Suprapubic skin (tissue), 4 donors: ENCODE data around the gene MAP6. TPM values are rescaled to one million over a fixed set of nuclear protein-coding genes. Genes with fewer than 3 reads are reported as not detected.

Source experiments
- DNase-seq, 2 donors: peaks; one replicate each; pipeline ENCODE4 v3.0.0-alpha.2; 2019; ENCODE audit warnings: low spot score in 2 of 2
- H3K27ac ChIP-seq: fragments of 200-600 bp; sonication (generic); one replicate; pipeline ENCODE4 v1.5.1; 2019
- H3K27me3 ChIP-seq: fragments of 200-600 bp; sonication (generic); one replicate; pipeline ENCODE4 v1.5.1; 2019
- H3K36me3 ChIP-seq: fragments of 200-600 bp; sonication (generic); one replicate; pipeline ENCODE4 v1.5.1; 2019
- H3K4me1 ChIP-seq: fragments of 200-600 bp; sonication (generic); one replicate; pipeline ENCODE4 v1.5.1; 2019
- H3K4me3 ChIP-seq: fragments of 200-600 bp; sonication (generic); one replicate; pipeline ENCODE4 v1.5.1; 2019; ENCODE audit warnings: mild to moderate bottlenecking
- H3K9me3 ChIP-seq: fragments of 200-600 bp; sonication (generic); one replicate; pipeline ENCODE4 v1.5.1; 2019
- CTCF ChIP-seq, 2 donors: fragments of 200-600 bp in 1 of 2; fragments of 450-650 bp in 1 of 2; sonication (generic) in 1 of 2; IDR thresholded peaks; one replicate each; pipeline ENCODE4 v1.5.1; 2016 to 2019; ENCODE audit warnings: antibody characterized with exemption in 2 of 2, mild to moderate bottlenecking in 1 of 2, moderate library complexity in 1 of 2
- EP300 ChIP-seq: sonication (generic); formaldehyde crosslinking; IDR thresholded peaks from one replicate; pipeline ENCODE4 v1.6.1; 2017; ENCODE audit warnings: antibody characterized with exemption
- POLR2A ChIP-seq, 2 donors: fragments of 450-650 bp; IDR thresholded peaks; one replicate each; pipeline ENCODE4 v1.6.1; 2017; ENCODE audit warnings: antibody characterized with exemption in 2 of 2, mild to moderate bottlenecking in 2 of 2, moderate library complexity in 2 of 2
- POLR2AphosphoS5 ChIP-seq, 3 donors: sonication (generic); formaldehyde crosslinking; IDR thresholded peaks; one replicate each; pipeline ENCODE4 v1.6.1; 2017; ENCODE audit warnings: antibody characterized with exemption in 3 of 3
- whole genome bisulfite sequencing: methylation state at CpG from one replicate; pipeline ENCODE4 v1.1.5; 2018; 5-methylcytosine and 5-hydroxymethylcytosine counted together
- total RNA-seq, 4 donors: library from RNA; depleted of rRNA; stranded (reverse); fragments of >200 nt; gene quantifications; one replicate each; pipeline ENCODE4 v1.1.0, GENCODE V29; 2016

MAP6 gene
- total RNA-seq, 4 donors from 2014 or later = 2.7 to 11.0 (median 4.6) TPM

- no peak overlapping the region for H3K4me3 ChIP-seq
- H3K36me3 ChIP-seq = no peaks in the 10 kb centered on the region
- no peak for TF ChIP-seq POLR2A (IDR thresholded peaks at IDR 0.05)
- TF ChIP-seq EP300 = no peak
- TF ChIP-seq POLR2AphosphoS5 (IDR thresholded peaks at IDR 0.05) = no peak
- no peak for TF ChIP-seq CTCF (IDR thresholded peaks at IDR 0.05)
- no peak for DNase-seq
- peaks cover 7% of the 10 kb centered on the region for H3K4me1 ChIP-seq
- H3K27me3 ChIP-seq = no peaks in the 10 kb centered on the region
- H3K27ac ChIP-seq = no peak overlapping the region
- no peaks in the 10 kb centered on the region for H3K9me3 ChIP-seq
- 83% methylated on average over 11 of the region's 11 CpGs for WGBS
Measured at GRCh38 chr11:75538150-75538942, 130.5 kb downstream of the MAP6 start.

GRCh38 chr11:75537740-75538139, 131.1 kb downstream of the MAP6 start:
- no peak for DNase-seq
- H3K9me3 ChIP-seq = no peaks in the 10 kb centered on the region
- WGBS = 85% methylated on average over 5 of the region's 5 CpGs
- no peak overlapping the region for H3K4me3 ChIP-seq
- H3K4me1 ChIP-seq = peaks cover 7% of the 10 kb centered on the region
- no peak for TF ChIP-seq POLR2A (IDR thresholded peaks at IDR 0.05)
- no peak for TF ChIP-seq POLR2AphosphoS5 (IDR thresholded peaks at IDR 0.05)
- H3K36me3 ChIP-seq = no peaks in the 10 kb centered on the region
- no peak overlapping the region for H3K27ac ChIP-seq
- no peaks in the 10 kb centered on the region for H3K27me3 ChIP-seq

Other genes starting within 250 kb of the MAP6 start
- gene KLHL35, start 235.8 kb downstream of the MAP6 start, total RNA-seq = 1 to 10 TPM in 3 of 4 donors, under 1 TPM in 1; 0.97 to 5.1 (median 2.1) TPM
- 10 to 100 TPM in 1 of 4 donors, 1 to 10 TPM in 3; 2.3 to 13.4 (median 5.4) TPM for gene GDPD5, start 143.1 kb downstream of the MAP6 start, total RNA-seq
- gene SERPINH1, start 106.8 kb downstream of the MAP6 start, total RNA-seq = 100 to 1,000 TPM in 2 of 4 donors, 10 to 100 TPM in 2; 56.9 to 111 (median 95.5) TPM
- 10 to 100 TPM in 1 of 4 donors, 1 to 10 TPM in 3; 3.5 to 12.4 (median 4.9) TPM for gene MOGAT2, start 48.8 kb upstream of the MAP6 start, total RNA-seq
- 100 to 1,000 TPM in 3 of 4 donors, 10 to 100 TPM in 1; 69.8 to 338 (median 184) TPM for gene DGAT2, start 99.7 kb upstream of the MAP6 start, total RNA-seq
- 10 to 100 TPM; 17.5 to 30.0 (median 22.1) TPM for gene UVRAG, start 146.2 kb upstream of the MAP6 start, total RNA-seq